GM06990 (cell line): ENCODE data around the gene UBE4B.
"Not testable (repeated sequence)": the region's sequence is repeated elsewhere in the genome, so short reads cannot be mapped to it uniquely, and the experiment has no call there.

Experiments
- DNase-seq: peaks from one replicate; pipeline ENCODE4 v3.0.0-alpha.2; 2011; ENCODE audit not compliant: insufficient read length; ENCODE audit errors: extremely low read depth
- H3K27me3 ChIP-seq: replicated peaks from 2 replicates; pipeline ENCODE4 v1.6.0; 2011; ENCODE audit warnings: low read length; ENCODE audit not compliant: control insufficient read depth, insufficient read depth
- H3K36me3 ChIP-seq: 2 replicates; pipeline ENCODE4 v1.5.1; 2011; ENCODE audit warnings: low read length; ENCODE audit not compliant: control insufficient read depth, insufficient read depth
- H3K4me3 ChIP-seq: replicated peaks from 2 replicates; pipeline ENCODE4 v1.5.1; 2011; ENCODE audit warnings: low read depth, mild to moderate bottlenecking, control low read depth, low read length
- CTCF ChIP-seq: IDR thresholded peaks from 2 replicates; pipeline ENCODE4 v1.5.1; 2011; ENCODE audit warnings: low read length, control low read depth, mild to moderate bottlenecking, inconsistent platforms; ENCODE audit not compliant: insufficient read depth, poor library complexity, severe bottlenecking

UBE4B gene

DNA sequence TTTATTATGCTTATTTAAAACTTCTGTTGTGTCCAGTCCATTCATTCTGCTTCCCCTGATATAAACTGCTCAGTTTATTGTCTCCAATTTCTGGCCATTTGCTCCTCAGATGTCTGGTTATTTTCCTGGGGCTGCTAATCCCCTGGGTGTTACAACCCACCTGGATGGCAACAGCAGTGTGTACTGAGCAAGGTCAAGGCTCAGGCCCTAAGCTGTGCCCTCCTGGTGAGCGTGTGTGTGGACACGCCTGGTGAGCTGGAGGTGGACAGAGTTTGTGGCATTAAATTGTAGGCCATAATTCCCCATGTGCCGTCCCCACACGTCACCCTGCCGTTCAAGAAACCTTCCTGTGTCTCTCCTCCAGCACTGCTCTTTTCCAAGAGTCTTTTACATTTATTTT lies 159.5 kb downstream of the UBE4B start:
- DNase-seq: no peak
- Histone ChIP-seq H3K27me3 (no peaks in the 10 kb centered on the region), H3K4me3 (no peak overlapping the region), H3K36me3 (no peaks in the 10 kb centered on the region)
- no peak for TF ChIP-seq CTCF

- TF ChIP-seq CTCF: no peak
- H3K36me3 ChIP-seq: no peaks in the 10 kb centered on the region
- no peak for DNase-seq
- H3K4me3 ChIP-seq: no peak overlapping the region
- no peaks in the 10 kb centered on the region for H3K27me3 ChIP-seq
Measured at GRCh38 chr1:10193288-10193687, 160.5 kb downstream of the UBE4B start.

GRCh38 chr1:10195570-10195969 lies 162.8 kb downstream of the UBE4B start:
- no peak overlapping the region for H3K4me3 ChIP-seq
- DNase-seq: no peak
- no peaks in the 10 kb centered on the region for H3K27me3 ChIP-seq
- TF ChIP-seq CTCF: no peak
- H3K36me3 ChIP-seq: no peaks in the 10 kb centered on the region

DNA sequence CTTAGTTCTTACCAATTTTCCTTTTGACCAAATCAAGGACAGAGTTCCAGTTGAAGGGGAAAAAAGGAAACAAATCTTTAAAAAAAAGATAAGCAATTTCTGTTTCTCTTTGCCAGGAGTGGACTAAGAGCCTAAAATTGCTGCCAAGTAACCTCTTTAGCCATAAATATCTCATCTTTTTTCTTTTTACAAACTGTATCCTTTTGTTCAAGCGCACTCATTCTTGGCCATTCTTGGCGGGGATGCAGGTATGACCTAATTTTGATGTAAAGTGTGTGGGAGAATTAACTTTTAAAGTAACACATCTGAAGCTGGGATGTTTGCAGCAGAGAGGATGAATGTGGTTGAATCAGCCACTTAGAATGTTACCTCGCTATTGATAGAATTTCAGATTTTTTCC lies 164.2 kb downstream of the UBE4B start:
- Histone ChIP-seq H3K36me3 (no peaks in the 10 kb centered on the region), H3K4me3 (no peak overlapping the region), H3K27me3 (no peaks in the 10 kb centered on the region)
- no peak for DNase-seq
- TF ChIP-seq CTCF: no peak

- Histone ChIP-seq H3K4me3 (no peak overlapping the region), H3K36me3 (no peaks in the 10 kb centered on the region), H3K27me3 (no peaks in the 10 kb centered on the region)
- no peak for DNase-seq
- no peak for TF ChIP-seq CTCF
Measured at GRCh38 chr1:10200620-10201019, 167.9 kb downstream of the UBE4B start.

- no peak for DNase-seq
Measured at GRCh38 chr1:10204003-10204642, 171.4 kb downstream of the UBE4B start.

DNA sequence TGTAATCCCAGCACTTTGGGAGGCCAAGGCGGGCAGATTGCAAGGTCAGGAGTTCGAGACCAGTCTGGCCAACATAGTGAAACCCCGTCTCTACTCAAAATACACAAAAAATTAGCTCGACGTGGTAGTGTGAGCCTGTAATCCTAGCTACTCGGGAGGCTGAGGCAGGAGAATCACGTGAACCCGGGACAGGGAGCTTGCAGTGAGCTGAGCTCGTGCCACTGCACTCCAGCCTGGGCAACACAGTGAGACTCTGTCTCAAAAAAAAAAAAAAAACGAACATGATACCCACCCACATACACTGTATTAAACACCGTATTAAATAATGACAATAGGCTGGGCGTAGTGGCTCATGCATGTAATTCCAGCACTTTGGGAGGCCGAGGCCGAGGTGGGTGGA lies 172.4 kb downstream of the UBE4B start:
- not testable (repeated sequence) for H3K4me3 ChIP-seq, H3K36me3 ChIP-seq, H3K27me3 ChIP-seq, DNase-seq

More at GRCh38 chr1:10204003-10204642, 171.4 kb downstream of the UBE4B start:
- no peaks in the 10 kb centered on the region for H3K27me3 ChIP-seq
- TF ChIP-seq CTCF: no peak
- H3K36me3 ChIP-seq: no peaks in the 10 kb centered on the region
- no peak overlapping the region for H3K4me3 ChIP-seq
